Measurements from ENCODE around the gene KCNG2.

GRCh38 chr18:79879566-79879965 is 81.8 kb downstream of the KCNG2 start:
- TF ChIP-seq EZH2phosphoT487 (IDR thresholded peaks at IDR 0.05; ENCODE audit: borderline replicate concordance, low read depth, low read length) (no peak), CTCF (conservative IDR thresholded peaks at IDR 0.05; ENCODE audit: low read length) (no peak)

Measured in OCI-LY7 (cell line).